ENCODE results near the gene SLC19A2.

Gene SLC19A2

GRCh38 chr1:169456029-169456428 lies 29.7 kb downstream of the SLC19A2 start:
- H4K20me1 ChIP-seq (ENCODE audit: insufficient read depth, low read length, poor library complexity, severe bottlenecking) = no peaks in the 10 kb centered on the region
- no peaks in the 10 kb centered on the region for H3F3A ChIP-seq (ENCODE audit: low read depth)
- H3K4me3 ChIP-seq (ENCODE audit: low read length, poor library complexity, severe bottlenecking) = no peak overlapping the region
- no peak overlapping the region for H3K9ac ChIP-seq (ENCODE audit: low read depth, low read length, poor library complexity, severe bottlenecking)
- H2AFZ ChIP-seq (ENCODE audit: low read length) = no peak overlapping the region
- no peak overlapping the region for H3K4me2 ChIP-seq (ENCODE audit: low read depth, low read length, poor library complexity, severe bottlenecking)
- TF ChIP-seq EZH2phosphoT487 (IDR thresholded peaks at IDR 0.05; ENCODE audit: borderline replicate concordance) = no peak
- TF ChIP-seq, protein P1, sequence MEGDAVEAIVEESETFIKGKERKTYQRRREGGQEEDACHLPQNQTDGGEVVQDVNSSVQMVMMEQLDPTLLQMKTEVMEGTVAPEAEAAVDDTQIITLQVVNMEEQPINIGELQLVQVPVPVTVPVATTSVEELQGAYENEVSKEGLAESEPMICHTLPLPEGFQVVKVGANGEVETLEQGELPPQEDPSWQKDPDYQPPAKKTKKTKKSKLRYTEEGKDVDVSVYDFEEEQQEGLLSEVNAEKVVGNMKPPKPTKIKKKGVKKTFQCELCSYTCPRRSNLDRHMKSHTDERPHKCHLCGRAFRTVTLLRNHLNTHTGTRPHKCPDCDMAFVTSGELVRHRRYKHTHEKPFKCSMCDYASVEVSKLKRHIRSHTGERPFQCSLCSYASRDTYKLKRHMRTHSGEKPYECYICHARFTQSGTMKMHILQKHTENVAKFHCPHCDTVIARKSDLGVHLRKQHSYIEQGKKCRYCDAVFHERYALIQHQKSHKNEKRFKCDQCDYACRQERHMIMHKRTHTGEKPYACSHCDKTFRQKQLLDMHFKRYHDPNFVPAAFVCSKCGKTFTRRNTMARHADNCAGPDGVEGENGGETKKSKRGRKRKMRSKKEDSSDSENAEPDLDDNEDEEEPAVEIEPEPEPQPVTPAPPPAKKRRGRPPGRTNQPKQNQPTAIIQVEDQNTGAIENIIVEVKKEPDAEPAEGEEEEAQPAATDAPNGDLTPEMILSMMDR (conservative IDR thresholded peaks at IDR 0.05; ENCODE audit: low read length) = no peak
- no peaks in the 10 kb centered on the region for H3K79me2 ChIP-seq (ENCODE audit: insufficient read depth, low read length)
- no peaks in the 10 kb centered on the region for H3K4me1 ChIP-seq (ENCODE audit: insufficient read depth, low read length, poor library complexity, severe bottlenecking)
- H3K9me2 ChIP-seq (replicated peaks; ENCODE audit: low read depth, low read length) = no peaks in the 10 kb centered on the region
- peaks cover 17% of the 10 kb centered on the region for H3K9me3 ChIP-seq (ENCODE audit: insufficient read depth, low read depth, low read length)
- no peaks in the 10 kb centered on the region for H3K27me3 ChIP-seq (ENCODE audit: insufficient read depth, low read length, poor library complexity, severe bottlenecking)
- no peaks in the 10 kb centered on the region for H3K36me3 ChIP-seq (ENCODE audit: insufficient read depth, low read length)

DNA sequence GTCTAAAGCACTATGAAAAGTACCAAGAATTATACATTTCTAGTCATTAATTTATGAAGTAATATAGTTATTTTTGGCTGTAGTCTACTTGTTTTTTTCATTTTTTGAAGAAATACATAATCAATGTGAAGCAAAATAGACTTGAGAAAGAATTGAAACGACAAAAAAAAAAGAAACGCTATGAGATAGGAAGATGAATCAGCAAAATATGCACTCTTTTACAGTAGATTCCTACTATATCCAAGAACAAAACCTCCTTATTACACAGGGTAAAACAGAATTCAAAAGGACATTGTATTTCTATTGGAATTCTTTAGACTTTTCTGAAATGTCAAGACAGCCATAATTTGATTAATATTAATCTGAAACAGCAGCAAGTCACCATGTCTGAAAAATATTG lies 32.8 kb downstream of the SLC19A2 start:
- H3K4me3 ChIP-seq (ENCODE audit: low read length, poor library complexity, severe bottlenecking) = no peak overlapping the region
- H3K9ac ChIP-seq (ENCODE audit: low read depth, low read length, poor library complexity, severe bottlenecking) = no peak overlapping the region
- H3K79me2 ChIP-seq (ENCODE audit: insufficient read depth, low read length) = no peaks in the 10 kb centered on the region
- H2AFZ ChIP-seq (ENCODE audit: low read length) = no peak overlapping the region
- no peak overlapping the region for H3K4me2 ChIP-seq (ENCODE audit: low read depth, low read length, poor library complexity, severe bottlenecking)
- no peaks in the 10 kb centered on the region for H4K20me1 ChIP-seq (ENCODE audit: insufficient read depth, low read length, poor library complexity, severe bottlenecking)
- H3F3A ChIP-seq (ENCODE audit: low read depth) = no peaks in the 10 kb centered on the region
- TF ChIP-seq, protein P1 (conservative IDR thresholded peaks at IDR 0.05; ENCODE audit: low read length) = no peak
- TF ChIP-seq EZH2phosphoT487 (IDR thresholded peaks at IDR 0.05; ENCODE audit: borderline replicate concordance) = no peak
- H3K4me1 ChIP-seq (ENCODE audit: insufficient read depth, low read length, poor library complexity, severe bottlenecking) = no peaks in the 10 kb centered on the region
- H3K9me2 ChIP-seq (replicated peaks; ENCODE audit: low read depth, low read length) = no peaks in the 10 kb centered on the region
- H3K27me3 ChIP-seq (ENCODE audit: insufficient read depth, low read length, poor library complexity, severe bottlenecking) = no peaks in the 10 kb centered on the region
- H3K9me3 ChIP-seq (ENCODE audit: insufficient read depth, low read depth, low read length) = peaks cover 12% of the 10 kb centered on the region
- H3K36me3 ChIP-seq (ENCODE audit: insufficient read depth, low read length) = no peaks in the 10 kb centered on the region

GRCh38 chr1:169451218-169451824 lies 34.4 kb downstream of the SLC19A2 start:
- no peaks in the 10 kb centered on the region for H3K9me3 ChIP-seq (ENCODE audit: insufficient read depth, low read depth, low read length)
- H3K4me3 ChIP-seq (ENCODE audit: low read length, poor library complexity, severe bottlenecking) = no peak overlapping the region
- H3K9me2 ChIP-seq (replicated peaks; ENCODE audit: low read depth, low read length) = no peaks in the 10 kb centered on the region
- no peaks in the 10 kb centered on the region for H4K20me1 ChIP-seq (ENCODE audit: insufficient read depth, low read length, poor library complexity, severe bottlenecking)
- no peak overlapping the region for H3K4me2 ChIP-seq (ENCODE audit: low read depth, low read length, poor library complexity, severe bottlenecking)
- no peaks in the 10 kb centered on the region for H3F3A ChIP-seq (ENCODE audit: low read depth)
- no peaks in the 10 kb centered on the region for H3K36me3 ChIP-seq (ENCODE audit: insufficient read depth, low read length)
- H2AFZ ChIP-seq (ENCODE audit: low read length) = no peak overlapping the region
- H3K27me3 ChIP-seq (ENCODE audit: insufficient read depth, low read length, poor library complexity, severe bottlenecking) = no peaks in the 10 kb centered on the region
- no peaks in the 10 kb centered on the region for H3K79me2 ChIP-seq (ENCODE audit: insufficient read depth, low read length)
- no peaks in the 10 kb centered on the region for H3K4me1 ChIP-seq (ENCODE audit: insufficient read depth, low read length, poor library complexity, severe bottlenecking)
- no peak for TF ChIP-seq EZH2phosphoT487 (IDR thresholded peaks at IDR 0.05; ENCODE audit: borderline replicate concordance)
- TF ChIP-seq, protein P1 (conservative IDR thresholded peaks at IDR 0.05; ENCODE audit: low read length) = no peak
- H3K9ac ChIP-seq (ENCODE audit: low read depth, low read length, poor library complexity, severe bottlenecking) = no peak overlapping the region

All from Loucy (cell line).